Measurements from ENCODE around the gene RBMS3.

Gene RBMS3

GRCh38 chr3:29537889-29538609, 257.2 kb downstream of the RBMS3 start:
- DNase-seq, result no peak

GRCh38 chr3:29538610-29538958, 257.7 kb downstream of the RBMS3 start:
- no peak for DNase-seq

GRCh38 chr3:29540544-29540943, 259.7 kb downstream of the RBMS3 start:
- no peak for DNase-seq

- peak; percentile 5 for DNase-seq
Observed at GRCh38 chr3:29544701-29545363, 264.0 kb downstream of the RBMS3 start.

GRCh38 chr3:29545615-29546014, 264.7 kb downstream of the RBMS3 start:
- no peak for DNase-seq

- no peak for DNase-seq
Observed at GRCh38 chr3:29552051-29552450, 271.2 kb downstream of the RBMS3 start.

- no peak for DNase-seq
Observed at GRCh38 chr3:29554566-29554965, 273.7 kb downstream of the RBMS3 start.

GRCh38 chr3:29555590-29555989, 274.7 kb downstream of the RBMS3 start:
- no peak for DNase-seq

- no peak for DNase-seq
Observed at GRCh38 chr3:29557186-29557585, 276.3 kb downstream of the RBMS3 start.

- DNase-seq, result no peak
Observed at GRCh38 chr3:29557825-29558224, 277.0 kb downstream of the RBMS3 start.

GRCh38 chr3:29559741-29560465, 279.0 kb downstream of the RBMS3 start:
- DNase-seq, result no peak

GRCh38 chr3:29561651-29562149, 280.8 kb downstream of the RBMS3 start:
- DNase-seq, result no peak

- no peak for DNase-seq
Observed at GRCh38 chr3:29565236-29565635, 284.4 kb downstream of the RBMS3 start.

- no peak for DNase-seq
Observed at GRCh38 chr3:29567501-29567900, 286.6 kb downstream of the RBMS3 start.

GRCh38 chr3:29568355-29568754, 287.5 kb downstream of the RBMS3 start:
- no peak for DNase-seq

- no peak for DNase-seq
Observed at GRCh38 chr3:29576181-29576580, 295.3 kb downstream of the RBMS3 start.

GRCh38 chr3:29576675-29577074, 295.8 kb downstream of the RBMS3 start:
- DNase-seq, result no peak

GRCh38 chr3:29577250-29577649, 296.4 kb downstream of the RBMS3 start:
- no peak for DNase-seq

GRCh38 chr3:29581311-29581710, 300.4 kb downstream of the RBMS3 start:
- no peak for DNase-seq

- DNase-seq, result no peak
Observed at GRCh38 chr3:29582273-29582672, 301.4 kb downstream of the RBMS3 start.

- DNase-seq, result no peak
Observed at GRCh38 chr3:29583861-29584260, 303.0 kb downstream of the RBMS3 start.

- no peak for DNase-seq
Observed at GRCh38 chr3:29585368-29585767, 304.5 kb downstream of the RBMS3 start.

- no peak for DNase-seq
Observed at GRCh38 chr3:29587340-29587739, 306.5 kb downstream of the RBMS3 start.

GRCh38 chr3:29590012-29590411, 309.1 kb downstream of the RBMS3 start:
- no peak for DNase-seq

Measured in DMS53 (cell line).